HCT116 (cell line): Measurements from ENCODE around the gene CA10.

Experiments
- EZH2 ChIP-seq: fragments of 200-600 bp; sonication (generic); IDR thresholded peaks from 2 replicates; pipeline ENCODE4 v1.6.1; 2017; ENCODE audit warnings: antibody characterized with exemption, mixed run types
- FOSL1 ChIP-seq: IDR thresholded peaks from 2 replicates; pipeline ENCODE4 v1.6.1; 2012; ENCODE audit warnings: low read depth
- POLR2A ChIP-seq: IDR thresholded peaks from 2 replicates; pipeline ENCODE4 v1.7.0; 2011; ENCODE audit warnings: borderline replicate concordance; ENCODE audit not compliant: insufficient read depth, insufficient read length; ENCODE audit errors: extremely low read depth
- POLR2AphosphoS5 ChIP-seq: IDR thresholded peaks from 2 replicates; pipeline ENCODE4 v1.6.1; 2011; ENCODE audit warnings: mild to moderate bottlenecking, low read depth, low read length, moderate library complexity
- RAD21 ChIP-seq: IDR thresholded peaks from 2 replicates; pipeline ENCODE4 v1.6.1; 2012; ENCODE audit warnings: low read depth, mild to moderate bottlenecking
- SIN3A ChIP-seq: IDR thresholded peaks from 2 replicates; pipeline ENCODE4 v1.6.1; 2012; ENCODE audit warnings: low read depth
- SRF ChIP-seq: IDR thresholded peaks from 2 replicates; pipeline ENCODE4 v1.6.1; 2012; ENCODE audit warnings: low read depth
- YY1 ChIP-seq: IDR thresholded peaks from 2 replicates; pipeline ENCODE4 v1.6.1; 2011; ENCODE audit warnings: low read length, low read depth, moderate library complexity, mild to moderate bottlenecking; ENCODE audit not compliant: insufficient replicate concordance; ENCODE audit errors: extremely low read depth
- TF ChIP-seq, protein P1 (sequence below), 3 experiments: fragments of 200-600 bp in 1 of 3; sonication (generic) in 1 of 3; IDR thresholded peaks in 2 of 3; conservative IDR thresholded peaks in 1 of 3; 2 replicates each; pipeline ENCODE4 v1.5.1; 2012 to 2017; ENCODE audit warnings: low read depth in 2 of 3, low read length in 2 of 3, antibody characterized with exemption in 1 of 3, borderline replicate concordance in 1 of 3, control low read depth in 1 of 3, mild to moderate bottlenecking in 1 of 3, mixed read lengths in 1 of 3, mixed run types in 1 of 3, moderate library complexity in 1 of 3; ENCODE audit not compliant: insufficient read depth in 1 of 3
- TF ChIP-seq, protein P2 (sequence below): IDR thresholded peaks from 2 replicates; pipeline ENCODE4 v1.6.1; 2012
- TF ChIP-seq, protein P3 (sequence below): IDR thresholded peaks from 2 replicates; pipeline ENCODE4 v1.6.1; 2011; ENCODE audit warnings: mild to moderate bottlenecking, low read length, moderate library complexity; ENCODE audit not compliant: insufficient replicate concordance; ENCODE audit errors: extremely low read depth
- TF ChIP-seq, protein P4 (sequence below): IDR thresholded peaks from 2 replicates; pipeline ENCODE4 v1.6.1; 2012

DNA sequence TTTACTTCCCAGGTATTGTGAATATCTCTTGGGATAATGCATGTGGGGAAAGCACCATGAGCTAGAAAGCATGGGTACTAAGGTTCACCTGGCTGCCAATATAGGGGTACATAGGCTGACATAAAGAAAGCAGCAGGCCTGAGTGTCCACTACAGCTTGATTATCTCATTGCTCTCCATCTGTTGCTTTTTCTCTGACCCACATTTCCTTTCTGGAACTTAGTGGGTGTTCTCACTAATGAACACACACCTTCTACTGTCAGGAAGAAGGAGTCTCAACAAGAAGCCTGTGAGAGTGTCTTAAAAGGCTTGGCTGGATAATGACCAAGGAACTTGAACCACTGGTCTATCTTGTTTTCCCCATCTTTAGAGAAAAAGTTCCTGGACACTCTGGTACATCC, 62.5 kb downstream of the CA10 start:
- TF ChIP-seq, protein P1, sequence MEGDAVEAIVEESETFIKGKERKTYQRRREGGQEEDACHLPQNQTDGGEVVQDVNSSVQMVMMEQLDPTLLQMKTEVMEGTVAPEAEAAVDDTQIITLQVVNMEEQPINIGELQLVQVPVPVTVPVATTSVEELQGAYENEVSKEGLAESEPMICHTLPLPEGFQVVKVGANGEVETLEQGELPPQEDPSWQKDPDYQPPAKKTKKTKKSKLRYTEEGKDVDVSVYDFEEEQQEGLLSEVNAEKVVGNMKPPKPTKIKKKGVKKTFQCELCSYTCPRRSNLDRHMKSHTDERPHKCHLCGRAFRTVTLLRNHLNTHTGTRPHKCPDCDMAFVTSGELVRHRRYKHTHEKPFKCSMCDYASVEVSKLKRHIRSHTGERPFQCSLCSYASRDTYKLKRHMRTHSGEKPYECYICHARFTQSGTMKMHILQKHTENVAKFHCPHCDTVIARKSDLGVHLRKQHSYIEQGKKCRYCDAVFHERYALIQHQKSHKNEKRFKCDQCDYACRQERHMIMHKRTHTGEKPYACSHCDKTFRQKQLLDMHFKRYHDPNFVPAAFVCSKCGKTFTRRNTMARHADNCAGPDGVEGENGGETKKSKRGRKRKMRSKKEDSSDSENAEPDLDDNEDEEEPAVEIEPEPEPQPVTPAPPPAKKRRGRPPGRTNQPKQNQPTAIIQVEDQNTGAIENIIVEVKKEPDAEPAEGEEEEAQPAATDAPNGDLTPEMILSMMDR (IDR thresholded peaks at IDR 0.05 in 2 of 3, conservative IDR thresholded peaks at IDR 0.05 in 1 of 3; ENCODE audit: borderline replicate concordance in 1 of 3, insufficient read depth in 1 of 3, low read depth in 2 of 3, low read length in 2 of 3) = no peak
- TF ChIP-seq POLR2A (no peak), POLR2AphosphoS5 (no peak), RAD21 (no peak), EZH2 (no peak), YY1 (no peak), FOSL1 (no peak), SIN3A (no peak), SRF (no peak)
- TF ChIP-seq, protein P2, sequence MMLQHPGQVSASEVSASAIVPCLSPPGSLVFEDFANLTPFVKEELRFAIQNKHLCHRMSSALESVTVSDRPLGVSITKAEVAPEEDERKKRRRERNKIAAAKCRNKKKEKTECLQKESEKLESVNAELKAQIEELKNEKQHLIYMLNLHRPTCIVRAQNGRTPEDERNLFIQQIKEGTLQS = no peak
- TF ChIP-seq, protein P3, sequence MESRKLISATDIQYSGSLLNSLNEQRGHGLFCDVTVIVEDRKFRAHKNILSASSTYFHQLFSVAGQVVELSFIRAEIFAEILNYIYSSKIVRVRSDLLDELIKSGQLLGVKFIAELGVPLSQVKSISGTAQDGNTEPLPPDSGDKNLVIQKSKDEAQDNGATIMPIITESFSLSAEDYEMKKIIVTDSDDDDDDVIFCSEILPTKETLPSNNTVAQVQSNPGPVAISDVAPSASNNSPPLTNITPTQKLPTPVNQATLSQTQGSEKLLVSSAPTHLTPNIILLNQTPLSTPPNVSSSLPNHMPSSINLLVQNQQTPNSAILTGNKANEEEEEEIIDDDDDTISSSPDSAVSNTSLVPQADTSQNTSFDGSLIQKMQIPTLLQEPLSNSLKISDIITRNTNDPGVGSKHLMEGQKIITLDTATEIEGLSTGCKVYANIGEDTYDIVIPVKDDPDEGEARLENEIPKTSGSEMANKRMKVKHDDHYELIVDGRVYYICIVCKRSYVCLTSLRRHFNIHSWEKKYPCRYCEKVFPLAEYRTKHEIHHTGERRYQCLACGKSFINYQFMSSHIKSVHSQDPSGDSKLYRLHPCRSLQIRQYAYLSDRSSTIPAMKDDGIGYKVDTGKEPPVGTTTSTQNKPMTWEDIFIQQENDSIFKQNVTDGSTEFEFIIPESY = no peak
- TF ChIP-seq, protein P4, sequence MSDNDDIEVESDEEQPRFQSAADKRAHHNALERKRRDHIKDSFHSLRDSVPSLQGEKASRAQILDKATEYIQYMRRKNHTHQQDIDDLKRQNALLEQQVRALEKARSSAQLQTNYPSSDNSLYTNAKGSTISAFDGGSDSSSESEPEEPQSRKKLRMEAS = no peak
